ENCODE data around the gene TOP3B.
A peak's percentile ranks its signal among the peaks of the same experiment; 100 is the strongest.
"Not testable (repeated sequence)": the region's sequence is repeated elsewhere in the genome, so short reads cannot be mapped to it uniquely, and the experiment has no call there.

Gene TOP3B

DNA sequence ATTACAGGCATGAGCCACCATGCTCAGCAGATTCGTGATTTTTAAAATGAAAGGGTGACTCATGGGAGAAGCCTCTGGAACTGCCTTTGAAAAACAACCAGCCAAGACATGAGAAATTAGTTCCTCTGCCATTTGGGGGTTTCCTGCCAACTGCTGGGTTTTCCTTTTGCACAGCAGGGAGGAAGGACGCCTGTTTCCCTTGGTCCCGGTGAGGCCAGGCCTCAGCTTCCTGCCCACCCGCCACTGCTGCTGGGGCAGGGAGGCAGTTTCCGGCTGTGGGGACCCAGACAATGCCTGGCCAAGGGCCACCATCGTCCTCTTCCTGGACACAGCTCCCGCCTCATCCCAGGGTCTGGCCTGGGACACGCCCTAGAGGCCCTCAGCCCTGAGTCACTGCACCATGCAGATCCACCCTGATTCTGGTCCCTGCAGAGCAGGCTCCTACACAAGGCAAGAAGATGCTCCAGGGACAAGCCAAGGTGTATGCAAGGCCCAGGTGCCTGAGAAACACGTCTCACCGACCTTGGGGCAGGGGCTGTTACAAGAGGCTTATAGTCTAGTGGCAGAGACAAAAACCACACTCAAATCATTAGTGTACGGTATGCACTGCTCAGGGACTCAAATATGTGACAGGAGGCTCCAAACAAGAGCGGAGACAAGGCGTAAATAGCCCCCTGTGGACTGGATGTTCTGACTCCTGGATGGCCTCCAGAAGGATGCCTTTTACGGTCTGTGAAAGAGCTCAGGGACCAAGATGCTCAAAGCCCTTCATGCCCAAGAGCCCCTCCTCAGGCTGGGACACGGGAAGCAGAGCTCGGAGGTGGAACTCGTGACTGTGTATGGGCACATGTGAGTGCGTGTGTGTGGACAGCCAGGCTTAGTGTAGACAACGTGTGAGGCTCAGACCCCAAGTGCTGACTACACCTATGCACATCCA, 39.9 kb downstream of the TOP3B start:
- peak; percentile 90 for DNase-seq

DNA sequence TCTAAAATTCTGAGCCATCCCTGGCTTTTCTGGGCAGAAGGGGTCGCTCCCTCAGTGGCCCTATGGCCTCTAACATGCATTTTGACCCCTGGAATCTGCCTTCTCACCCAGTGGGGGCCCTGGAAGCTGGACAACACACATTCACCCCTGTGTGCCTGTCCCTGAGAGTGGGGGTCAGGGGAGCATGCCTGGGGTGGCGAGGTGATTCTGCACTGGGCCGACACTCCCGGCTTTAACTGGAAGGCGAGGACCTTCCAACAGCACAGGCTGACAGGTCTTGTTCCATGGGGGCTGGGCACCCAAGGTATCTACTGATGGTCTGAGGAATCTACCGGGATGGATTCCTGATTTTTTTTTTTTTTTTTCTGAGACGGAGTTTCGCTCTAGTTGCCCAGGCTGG, 40.7 kb downstream of the TOP3B start:
- DNase-seq = no peak

DNA sequence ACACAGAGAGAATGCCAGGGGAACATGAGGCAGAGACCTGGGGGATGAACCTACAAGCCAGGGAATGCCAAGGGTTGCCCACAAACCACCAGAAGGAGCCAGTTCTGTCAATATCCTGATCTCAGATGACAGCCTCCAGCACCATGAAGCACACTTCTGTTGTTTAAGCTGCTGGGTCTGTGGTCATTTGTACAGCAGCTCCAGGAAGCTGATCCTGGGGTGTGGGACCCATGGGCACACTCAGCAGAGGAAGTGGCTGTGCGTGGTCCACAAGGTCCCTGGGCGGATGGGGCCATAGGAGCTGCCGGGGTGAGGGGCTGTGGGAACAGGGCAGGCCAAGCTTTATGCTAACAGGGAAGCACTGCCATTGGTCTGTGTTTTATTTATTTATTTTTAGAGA, 42.1 kb downstream of the TOP3B start:
- DNase-seq = no peak

DNA sequence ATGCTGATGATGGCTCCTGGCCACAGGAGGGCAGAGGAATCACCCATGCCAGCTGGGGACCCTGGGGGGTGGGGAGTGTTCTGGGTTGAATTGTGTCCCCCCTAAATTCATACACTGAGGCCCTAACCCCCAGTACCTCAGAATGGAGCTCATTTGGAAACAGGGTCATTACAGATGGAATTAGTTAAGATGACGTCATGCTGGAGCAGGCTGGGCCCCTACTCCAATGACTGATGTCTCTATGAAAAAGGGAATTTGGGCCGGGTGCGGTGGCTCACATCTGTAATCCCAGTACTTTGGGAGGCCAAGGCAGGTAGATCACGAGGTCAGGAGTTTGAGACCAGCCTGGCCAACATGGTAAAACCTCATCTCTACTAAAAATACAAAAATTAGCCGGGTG, 42.7 kb downstream of the TOP3B start:
- DNase-seq = not testable (repeated sequence)

DNA sequence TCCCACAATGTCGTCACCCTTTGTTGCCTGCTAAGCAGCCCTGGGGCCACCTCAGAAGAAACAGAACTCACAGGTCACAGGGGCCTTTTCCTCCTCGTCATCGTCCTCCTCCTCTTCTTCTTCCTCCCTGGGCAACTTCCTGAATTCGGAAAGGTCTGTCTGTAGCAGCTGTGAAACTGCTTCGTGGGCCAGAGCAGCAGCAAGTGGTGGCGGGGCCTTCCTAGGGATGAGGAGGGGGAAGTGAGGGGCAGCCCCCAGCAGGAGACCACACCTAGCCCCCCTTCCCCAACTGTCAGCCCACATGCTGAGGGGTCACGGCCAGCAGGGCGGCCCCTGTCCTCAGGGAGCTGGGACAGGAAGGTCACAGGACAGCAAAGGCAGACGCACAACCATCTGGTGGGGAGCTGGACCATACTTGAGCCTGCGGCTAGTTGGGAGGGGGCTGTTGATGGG, 43.1 kb downstream of the TOP3B start:
- no peak for DNase-seq

DNA sequence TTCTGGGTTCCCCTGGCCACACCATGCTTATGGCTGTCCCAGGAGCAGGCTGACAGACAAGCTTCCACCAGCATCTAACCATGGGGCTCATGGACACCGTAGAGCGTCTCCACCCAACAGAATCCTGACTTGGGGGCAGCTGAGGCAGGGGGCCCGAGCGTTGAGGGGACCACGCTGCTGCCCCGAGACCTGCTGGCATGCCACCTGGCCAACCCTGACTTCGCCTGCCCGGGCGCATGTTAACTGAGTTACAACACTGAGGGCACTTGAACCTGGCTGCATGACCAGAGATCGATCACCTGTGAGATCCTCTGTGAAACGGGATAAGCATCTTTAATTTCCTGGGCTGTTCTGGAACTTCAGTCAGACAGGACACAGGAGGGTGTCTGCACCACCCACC, 43.7 kb downstream of the TOP3B start:
- no peak for DNase-seq

DNA sequence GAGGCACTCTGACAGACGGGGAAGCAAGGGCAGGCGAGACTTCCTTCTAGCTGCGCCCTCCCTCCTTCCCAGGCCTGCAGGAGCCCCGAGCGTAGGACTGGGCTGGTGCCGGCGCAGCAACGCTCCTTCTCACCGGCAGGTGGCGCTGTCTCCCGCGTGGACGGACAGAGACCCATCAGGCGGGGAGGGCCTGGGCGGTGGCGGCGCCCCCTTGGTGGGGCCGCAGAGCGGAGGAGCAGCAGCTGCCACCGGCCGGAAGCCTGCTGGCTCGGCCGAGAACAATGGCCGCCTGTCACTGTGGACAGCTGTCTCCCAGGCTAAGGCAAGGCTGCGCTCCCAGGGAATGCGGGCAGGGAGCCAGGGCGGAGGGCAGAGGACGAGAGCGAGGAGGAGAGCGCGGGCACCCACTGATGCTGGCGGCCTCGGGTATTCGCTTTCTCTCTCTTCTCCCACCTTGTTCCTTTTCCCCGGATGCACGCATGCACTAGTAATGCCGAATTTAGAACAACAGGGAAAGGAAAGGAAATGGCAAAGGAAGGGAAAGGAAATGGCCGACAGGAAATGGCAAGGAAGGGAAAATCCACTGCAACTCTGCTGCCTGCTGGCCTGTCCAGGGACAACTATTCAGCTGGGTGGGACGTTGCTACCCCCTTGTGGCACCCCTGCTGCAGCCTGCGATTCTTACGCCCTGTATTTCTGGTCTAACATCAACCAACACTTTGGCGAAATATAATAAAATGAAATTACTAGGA, 44.3 kb downstream of the TOP3B start:
- peak; percentile 91 for DNase-seq

DNA sequence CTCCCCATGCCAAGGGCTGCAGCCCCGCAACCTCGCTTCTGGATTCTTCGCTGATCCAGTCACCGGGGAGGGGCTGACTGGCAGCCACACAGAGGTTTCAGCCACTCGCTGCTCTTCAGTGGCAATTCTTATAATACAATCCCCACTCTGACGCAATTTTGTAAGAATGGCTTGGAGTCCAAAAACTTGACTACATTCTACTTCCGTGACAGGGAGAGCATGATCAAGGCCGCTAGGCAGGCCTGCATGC, 44.8 kb downstream of the TOP3B start:
- DNase-seq = no peak

DNA sequence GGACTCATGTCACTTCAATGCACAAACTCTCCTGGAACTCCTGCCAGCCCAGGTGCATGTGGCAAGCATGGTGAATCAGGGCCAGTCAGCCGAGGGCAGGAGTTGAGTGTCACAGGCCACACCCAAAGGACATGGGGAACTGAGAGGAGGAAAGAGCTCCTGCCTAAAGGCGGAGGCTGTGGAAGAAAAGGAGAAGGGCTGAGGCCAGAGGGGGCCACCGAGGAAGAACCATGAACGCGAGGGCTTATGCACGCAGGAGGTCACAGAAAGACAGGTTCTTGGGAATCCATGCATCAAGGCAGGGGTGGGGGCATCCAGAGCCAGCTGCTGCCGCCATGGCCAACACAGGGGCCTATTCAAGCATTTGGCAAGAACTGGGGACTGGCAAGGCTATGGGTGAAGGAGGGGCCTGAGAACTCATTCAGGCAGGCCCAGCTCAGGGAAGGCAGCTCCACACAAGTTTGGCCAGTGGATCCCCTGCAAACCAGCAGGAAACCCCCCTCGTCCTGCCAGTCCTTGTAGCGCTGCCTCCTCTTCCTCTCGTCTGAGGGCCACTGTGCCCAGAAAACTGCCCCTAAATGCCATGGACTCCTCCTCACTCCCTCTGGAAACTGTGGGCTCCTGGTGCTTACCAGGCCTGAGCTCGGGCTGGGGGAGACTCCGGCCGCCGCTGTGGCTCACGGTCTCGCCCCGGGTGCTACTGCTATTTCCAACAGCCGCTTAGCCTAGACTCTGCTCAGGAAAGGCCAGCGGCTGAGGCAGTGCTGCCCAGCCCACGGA, 45.4 kb downstream of the TOP3B start:
- no peak for DNase-seq

DNA sequence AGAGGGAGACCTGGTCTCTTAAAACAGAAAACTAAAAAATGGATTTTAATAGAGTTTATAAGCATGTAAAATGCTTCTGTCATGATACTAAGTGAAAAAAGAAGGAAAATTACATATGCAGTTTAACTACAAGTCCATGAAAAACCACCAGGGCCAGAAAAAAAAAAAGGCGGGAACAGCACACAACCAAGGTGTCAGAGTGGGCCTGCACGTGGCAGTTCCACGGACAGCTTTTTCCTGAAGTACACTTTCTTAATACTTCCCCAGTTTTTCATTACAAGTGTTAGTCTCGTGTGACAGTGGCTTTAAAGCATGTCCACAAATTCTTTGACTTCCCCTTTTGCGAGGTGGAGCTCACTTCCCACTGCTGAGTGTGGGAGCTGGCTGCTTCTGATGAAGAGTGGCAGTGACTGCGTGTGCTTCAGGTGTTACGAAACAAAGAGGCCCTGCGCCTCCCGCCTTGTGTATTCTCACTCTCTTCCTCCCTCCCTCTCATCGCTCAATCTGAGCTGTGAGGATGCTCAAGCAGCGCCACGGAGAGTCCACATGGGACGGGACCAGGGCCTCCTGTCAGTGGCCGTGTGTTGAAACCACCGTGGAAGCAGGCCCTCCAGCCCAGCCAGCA, 46.3 kb downstream of the TOP3B start:
- no peak for DNase-seq

DNA sequence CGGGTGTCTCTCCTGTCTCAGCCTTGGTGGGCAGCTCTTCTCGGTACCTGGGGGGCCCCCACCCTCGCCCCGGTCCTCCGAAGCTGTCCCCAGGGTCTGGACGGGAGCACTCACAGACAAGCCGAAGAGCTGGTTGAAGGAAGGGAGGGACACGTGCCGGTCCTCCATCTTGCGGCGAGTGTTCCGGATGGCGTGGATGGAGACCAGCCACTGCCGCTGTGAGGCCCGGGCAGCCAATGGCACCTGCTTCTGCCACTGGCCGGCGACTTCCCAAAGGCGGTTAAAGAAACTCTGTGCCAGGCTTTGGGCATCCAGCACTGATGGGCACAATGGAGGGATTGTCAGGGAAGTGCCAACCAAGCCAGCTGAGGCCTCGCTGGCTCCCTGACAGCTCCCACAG, 48.7 kb downstream of the TOP3B start:
- no peak for DNase-seq

DNA sequence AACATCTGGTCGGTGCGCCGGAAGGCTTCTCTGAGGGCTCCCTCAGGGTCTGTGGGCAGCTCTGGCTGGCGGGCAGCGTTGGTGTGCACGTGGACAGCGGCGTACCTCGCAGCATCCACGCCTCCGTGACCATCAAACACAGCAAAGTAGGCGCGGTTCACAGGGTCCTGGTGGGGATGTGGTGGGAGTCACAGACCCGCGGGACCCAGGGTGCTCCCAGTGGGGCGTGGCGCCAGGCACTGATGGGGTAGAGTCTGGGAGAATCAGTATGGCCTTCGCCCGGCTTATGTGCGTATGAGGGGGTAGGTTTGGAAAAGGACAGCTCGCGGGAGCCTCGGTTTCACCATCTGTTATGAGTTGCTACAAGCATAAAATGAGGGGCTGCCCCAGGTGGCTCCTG, 49.2 kb downstream of the TOP3B start:
- DNase-seq = no peak

DNA sequence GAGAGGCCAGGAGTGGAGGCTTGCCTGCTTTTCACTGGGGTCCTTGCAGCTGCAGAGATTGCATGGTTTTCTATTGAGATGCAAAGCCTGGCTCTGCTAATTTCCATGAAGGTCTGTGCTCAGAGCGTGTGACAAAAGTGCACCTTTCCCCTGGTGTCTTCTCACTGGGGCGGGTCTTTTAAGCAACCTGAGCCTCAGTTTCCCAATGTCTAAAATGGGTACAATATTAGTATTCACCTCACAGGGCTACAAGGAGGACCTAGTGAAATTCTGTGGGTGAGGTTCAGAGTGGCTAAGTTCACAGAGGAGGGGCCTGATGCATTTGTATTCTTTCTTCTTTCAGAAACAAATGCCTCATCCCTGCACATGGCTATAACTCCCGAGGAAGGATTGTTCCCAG, 50.2 kb downstream of the TOP3B start:
- DNase-seq = no peak

DNA sequence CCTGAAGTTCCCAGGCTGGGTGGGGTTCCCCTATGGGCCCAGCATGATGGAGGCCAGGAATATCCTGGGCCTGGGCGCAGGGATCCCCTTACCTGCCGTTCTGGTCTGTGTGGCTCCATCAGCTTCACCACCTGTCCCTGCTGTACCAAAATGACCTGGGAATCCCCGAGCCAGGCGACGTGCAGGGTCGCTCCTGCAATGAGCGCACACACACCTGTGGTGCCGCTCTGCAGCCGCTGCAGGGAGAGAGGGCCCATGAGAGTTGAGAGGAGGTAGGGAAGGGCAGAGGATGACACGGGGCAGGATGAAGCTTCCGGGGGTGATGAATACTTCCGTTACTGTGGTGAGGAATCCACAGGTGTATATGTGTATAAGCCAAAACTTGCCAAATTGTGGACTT, 51.5 kb downstream of the TOP3B start:
- no peak for DNase-seq

DNA sequence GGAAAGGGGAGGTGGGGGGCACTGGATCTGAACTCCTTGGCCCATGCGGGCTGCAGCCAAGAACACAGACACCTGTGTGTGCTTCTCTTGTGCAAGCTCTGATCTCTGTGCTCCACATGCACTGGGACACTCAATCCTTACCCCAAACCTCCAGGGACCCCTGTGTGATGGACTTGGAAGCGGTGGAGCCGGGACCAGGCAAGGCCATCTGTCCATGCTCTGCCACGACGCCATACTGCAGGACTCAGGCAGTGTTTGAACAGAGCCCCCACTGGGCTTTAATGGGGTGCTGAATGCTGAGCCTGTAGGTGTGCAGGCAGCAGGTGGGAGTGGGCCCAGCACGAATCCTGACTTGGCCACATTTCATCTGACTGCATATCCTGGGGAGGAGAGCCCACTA, 53.3 kb downstream of the TOP3B start:
- DNase-seq = no peak

DNA sequence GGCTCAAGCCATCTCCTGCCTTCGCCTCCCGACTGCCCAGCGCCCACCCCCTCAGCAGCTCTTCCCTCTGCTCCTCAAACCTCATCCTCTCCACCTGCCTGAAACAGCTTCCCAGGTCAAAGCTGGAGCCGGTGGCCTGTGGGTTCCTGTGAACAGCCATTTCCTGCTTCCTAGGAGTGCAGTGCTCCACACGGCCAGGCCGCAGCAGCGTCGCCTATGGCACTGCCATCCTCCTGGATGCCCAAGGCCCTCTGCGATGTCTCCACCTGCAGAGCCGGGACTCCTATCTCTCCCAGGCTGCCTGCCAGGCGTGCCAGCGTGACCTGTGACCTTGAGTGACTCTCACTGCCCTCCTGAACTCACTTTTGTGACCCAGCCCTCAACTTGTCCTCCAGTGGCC, 54.5 kb downstream of the TOP3B start:
- no peak for DNase-seq

DNA sequence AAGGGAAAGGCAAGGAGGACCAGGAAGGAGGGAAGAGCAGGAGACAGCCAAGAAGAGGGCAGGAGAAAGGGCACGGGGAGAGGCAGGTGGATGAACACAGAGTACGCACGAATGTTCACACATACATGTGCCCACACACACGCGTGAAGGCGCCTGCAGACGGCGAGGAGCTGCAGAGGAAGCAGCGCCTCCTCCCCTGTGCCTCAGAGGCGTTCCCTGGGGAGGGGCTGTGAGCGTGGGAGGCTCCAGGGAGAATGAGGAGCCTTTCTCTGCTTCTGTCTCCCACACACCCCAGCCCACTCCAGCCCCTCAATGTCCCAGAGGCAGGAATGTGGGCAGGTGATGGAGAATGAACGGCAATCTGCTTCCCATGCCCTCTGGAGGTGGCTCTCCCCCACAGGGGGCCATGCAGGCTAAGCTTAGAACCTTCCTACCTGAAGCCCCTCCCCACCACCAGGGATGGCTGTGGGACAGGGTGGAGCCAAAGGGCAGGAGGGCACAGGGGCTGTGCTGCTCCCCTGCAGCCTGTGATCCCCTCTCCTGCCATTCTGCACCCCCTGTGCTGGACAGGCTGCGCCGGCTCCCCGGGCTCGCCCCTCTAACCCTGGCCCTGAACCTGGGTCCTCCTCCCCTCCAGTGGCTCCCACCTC, 55.3 kb downstream of the TOP3B start:
- DNase-seq = no peak

DNA sequence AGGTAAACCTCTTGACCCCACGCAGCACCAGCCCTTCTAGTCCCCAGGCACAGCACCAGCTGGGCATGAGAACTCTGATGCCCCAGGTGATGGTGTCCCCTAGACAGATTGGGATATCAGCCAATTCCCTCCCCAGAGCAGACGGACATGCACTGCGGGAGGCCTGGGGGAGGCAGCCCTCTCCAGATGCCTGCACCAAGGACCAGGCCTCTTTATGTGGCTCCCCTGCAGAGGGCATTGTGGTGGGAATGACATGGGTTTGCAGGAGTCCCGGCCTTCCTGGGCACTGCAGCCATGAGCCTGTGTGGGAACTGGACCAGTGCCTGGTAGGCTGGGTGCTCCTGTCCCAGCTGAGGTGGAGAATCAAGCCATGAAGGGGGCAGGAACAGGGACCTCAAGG, 55.9 kb downstream of the TOP3B start:
- no peak for DNase-seq

DNA sequence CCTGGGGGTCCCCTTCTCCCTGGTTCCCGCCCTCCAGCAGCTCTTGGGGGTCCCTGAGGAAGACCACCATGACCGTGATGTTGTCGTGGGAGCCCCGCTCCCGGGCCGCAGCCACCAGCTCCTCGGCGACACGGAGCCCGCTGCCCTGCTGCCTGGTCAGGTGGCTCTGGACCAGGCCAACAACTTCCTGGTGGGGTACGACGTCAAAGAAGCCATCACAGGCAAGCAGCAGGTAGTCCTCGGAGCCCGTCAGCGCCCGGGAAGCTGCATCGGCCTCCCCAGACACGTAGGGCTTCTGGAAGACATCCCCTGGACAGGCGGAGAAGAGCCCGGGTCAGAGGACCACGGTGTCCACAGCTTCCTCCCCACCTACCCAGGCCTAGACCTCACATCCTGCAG, 59.4 kb downstream of the TOP3B start:
- DNase-seq = no peak

DNA sequence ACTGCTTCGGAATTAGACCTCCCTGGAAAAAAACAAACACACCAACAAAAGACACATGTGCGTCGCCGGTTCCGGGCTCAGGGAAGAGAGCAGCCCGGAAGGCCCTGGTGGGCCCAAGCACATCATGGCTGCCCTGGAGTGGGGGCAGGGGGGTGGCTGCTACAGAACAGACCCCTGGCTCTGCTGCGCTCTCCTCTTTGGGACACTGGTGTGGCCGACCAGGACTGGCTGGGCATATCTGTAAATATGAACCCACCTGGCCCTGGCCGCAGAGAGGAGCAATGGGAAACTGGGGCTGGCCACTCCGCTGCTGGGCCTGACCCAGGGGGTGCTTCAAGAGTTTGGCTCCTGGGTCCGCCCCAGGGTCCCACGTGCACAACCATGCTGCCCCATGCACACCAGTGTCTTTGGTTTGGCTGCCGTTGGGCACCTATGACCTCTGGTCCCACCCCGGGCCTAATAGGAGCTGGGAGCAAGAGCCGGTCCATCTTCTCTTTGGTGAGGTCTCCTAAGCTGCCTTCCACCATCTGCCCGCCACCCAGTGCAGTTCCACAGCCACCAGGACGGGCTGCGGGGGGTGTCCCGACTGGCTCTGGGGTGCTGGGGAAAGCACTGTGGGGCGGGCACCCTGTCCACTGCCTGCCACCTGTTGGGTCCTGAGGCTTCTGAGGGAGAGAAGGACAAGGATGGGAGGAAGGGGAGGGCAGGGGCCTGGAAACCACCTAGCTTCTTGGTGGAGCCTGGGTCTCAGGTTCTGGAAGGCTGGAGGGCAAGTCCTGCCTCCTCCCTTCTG, 60.0 kb downstream of the TOP3B start:
- DNase-seq = no peak

DNA sequence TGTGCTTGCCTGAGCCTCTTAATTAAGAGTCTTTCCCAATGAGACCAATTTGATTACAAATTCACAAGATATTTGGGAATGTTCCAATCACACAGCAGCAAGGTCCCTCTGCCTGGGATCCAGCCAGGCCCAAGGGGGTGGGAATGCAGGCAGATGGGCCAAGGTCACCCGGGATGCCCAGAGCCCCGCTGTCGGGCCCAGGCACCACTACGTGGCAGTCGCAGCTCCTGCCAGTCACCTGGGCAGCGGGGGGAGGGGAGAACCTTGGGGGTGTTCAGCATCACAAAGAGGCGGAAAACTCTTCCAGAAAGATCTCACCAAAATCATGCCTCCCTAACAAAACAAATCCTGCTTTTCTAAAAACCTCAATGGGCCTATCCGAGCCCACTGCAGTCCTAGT, 60.9 kb downstream of the TOP3B start:
- peak; percentile 46 for DNase-seq

All from fibroblast of skin of scalp (primary cell).